HG02678 (cell line): ENCODE measurements around the gene IFIT1.

Source experiments
- ATAC-seq: cut with Tn5 transposase; IDR thresholded peaks from one replicate; pipeline ENCODE4 v1.9.1; 2021; ENCODE audit warnings: mild to moderate bottlenecking, moderate library complexity; ENCODE audit not compliant: unreplicated experiment

Gene IFIT1, protein sequence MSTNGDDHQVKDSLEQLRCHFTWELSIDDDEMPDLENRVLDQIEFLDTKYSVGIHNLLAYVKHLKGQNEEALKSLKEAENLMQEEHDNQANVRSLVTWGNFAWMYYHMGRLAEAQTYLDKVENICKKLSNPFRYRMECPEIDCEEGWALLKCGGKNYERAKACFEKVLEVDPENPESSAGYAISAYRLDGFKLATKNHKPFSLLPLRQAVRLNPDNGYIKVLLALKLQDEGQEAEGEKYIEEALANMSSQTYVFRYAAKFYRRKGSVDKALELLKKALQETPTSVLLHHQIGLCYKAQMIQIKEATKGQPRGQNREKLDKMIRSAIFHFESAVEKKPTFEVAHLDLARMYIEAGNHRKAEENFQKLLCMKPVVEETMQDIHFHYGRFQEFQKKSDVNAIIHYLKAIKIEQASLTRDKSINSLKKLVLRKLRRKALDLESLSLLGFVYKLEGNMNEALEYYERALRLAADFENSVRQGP

DNA sequence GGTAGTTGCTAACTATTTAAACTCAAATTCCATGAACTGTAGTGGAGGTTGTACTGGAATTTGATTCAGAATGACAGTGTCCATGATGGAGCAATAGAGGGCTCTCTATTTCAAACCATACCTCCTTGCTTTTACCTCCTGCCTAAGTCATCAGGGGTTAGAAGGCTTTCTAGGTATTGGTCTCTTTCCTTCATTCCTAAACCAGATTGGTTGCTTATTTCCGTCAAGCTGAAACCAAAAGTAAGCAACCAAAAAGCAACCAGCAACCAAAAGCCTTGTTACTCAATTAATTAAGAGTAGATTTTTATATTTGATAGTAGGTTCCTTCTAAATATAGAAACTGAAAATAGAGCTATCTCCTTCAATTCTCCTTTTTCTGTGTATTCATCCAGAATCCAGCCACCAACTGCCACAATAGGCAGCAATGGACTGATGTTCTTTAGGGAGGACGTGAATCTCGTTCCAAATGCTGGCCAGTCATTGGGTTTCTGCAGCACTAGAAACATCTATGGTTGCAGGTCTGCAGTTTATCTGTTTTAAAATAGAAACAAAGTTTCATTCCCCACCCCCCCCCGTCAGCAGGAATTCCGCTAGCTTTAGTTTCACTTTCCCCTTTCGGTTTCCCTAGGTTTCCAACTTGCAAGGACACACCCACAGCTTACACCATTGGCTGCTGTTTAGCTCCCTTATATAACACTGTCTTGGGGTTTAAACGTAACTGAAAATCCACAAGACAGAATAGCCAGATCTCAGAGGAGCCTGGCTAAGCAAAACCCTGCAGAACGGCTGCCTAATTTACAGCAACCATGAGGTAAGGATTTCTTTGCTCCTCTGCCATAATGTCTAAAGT lies at the start of gene IFIT1:
TSS of gene IFIT1 (plus strand) at position 717 of the 850 bp plus-strand sequence. CDS start at position 807, 90 bp downstream.
- peak; percentile 90 for ATAC-seq

DNA sequence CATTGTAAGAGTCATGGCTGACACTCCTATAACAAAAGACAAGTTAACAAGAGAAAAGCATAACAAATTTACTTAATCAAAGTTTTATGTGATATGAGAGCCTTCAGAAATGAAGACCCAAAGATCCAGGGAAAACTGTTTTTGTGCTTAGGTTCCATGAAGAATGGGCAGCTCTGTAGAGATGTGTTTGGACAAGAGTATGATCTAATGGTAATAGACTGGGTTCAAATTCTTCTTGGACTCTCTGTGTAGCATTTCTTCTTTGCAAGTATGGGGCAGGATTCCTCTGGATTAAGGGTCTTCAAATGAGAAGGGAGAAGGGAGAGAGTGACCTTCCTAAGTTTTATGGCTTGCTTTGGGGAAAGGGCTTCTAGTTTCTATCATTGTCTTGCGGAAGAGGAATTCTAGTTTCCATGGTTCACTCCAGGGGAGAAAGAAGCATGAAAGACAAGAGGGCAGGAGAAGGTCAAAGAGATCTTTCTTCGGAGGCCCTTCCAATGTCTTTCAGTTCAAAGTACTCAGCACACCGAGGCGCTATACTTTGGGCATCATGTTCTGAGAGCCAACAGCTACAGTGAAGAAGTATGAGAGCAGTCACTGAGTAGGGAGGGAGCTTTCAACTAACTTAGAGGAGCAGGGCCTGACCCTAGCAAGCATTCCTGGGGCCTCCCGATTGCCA lies 49.2 kb upstream of the IFIT1 start:
- ATAC-seq = no peak

DNA sequence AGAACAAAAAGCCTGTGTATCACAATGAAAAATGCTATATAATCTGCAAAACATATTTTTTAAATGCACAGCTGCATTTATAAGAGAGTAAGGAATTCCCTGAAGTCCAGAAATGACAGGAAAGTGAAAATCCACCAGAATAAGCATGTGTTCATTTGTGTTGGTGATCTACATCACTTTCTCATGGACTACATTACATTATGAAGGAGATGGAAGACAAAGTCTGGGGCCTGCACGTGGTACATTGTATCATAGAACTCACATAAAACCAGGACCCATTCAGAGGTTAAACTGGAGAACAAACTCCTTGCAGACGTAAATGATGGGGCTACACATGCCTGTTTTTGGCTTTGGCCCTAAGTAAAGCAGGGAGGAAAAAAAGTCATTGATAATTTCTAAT lies 48.3 kb upstream of the IFIT1 start:
- ATAC-seq = no peak

DNA sequence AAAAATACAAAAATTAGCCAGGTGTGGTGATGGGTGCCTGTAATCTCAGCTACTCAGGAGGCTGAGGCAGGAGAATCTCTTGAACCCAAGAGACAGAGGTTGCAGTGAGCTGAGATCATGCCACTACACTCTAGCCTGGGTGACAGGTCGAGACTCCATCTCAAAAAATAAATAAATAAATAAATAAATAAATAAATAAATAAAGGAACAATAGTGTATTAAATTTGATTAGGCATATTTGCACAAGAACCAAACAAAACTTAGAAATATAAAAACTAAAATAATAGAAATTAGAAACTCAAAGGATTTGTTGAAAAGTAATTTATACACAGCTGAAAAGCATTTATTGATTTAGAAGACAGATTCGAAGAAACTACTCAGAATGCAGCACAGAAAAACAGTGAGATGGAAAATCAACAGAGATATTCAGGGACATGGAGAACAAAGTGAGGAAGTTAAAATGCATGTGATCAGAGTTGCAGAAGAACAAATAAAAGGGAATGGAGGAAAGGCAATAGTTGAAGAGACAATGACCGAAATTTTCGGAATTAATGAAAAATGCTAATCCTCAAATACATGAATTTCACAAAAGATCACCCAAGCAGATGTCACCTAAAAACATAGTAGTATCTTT lies 46.9 kb upstream of the IFIT1 start:
- ATAC-seq = no peak

DNA sequence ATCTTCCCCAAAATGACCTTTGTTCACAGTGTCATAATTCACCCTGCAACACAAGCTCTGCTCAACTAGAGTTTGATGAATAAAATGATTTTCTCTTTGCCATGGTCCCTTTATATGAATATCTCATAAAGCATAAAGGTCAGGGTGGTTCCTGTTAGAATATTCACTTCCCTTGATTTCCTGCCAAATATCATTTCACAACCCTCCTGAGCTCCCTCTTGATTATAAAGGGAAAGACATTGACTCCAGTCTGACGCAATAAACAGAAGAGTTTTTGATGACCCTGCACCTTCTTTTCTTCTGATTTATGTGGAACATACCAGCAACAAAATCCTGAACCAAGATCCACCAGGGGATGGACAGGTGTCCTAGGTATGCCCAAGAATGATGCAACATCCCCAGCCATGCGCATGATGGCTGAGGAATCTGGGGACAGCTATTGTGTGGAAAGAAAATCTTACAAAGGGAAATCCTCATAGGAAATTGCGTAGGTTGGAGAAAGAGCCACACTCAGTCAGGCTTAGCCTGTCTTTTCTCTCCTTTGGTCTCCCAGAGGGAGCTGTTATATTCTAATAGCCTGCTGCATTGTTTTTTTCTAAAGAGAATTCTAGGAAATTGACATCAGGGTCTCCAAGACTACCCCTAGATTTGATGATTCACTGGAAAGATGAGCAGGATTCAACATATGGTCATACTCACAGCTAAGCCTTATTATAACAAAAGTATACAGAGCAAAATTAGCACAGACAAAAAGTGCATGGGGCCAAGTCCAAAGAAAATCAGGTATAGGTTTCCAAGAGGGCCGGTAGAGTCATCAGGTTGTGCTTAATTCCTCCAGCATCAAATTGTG lies 45.8 kb upstream of the IFIT1 start:
- no peak for ATAC-seq

DNA sequence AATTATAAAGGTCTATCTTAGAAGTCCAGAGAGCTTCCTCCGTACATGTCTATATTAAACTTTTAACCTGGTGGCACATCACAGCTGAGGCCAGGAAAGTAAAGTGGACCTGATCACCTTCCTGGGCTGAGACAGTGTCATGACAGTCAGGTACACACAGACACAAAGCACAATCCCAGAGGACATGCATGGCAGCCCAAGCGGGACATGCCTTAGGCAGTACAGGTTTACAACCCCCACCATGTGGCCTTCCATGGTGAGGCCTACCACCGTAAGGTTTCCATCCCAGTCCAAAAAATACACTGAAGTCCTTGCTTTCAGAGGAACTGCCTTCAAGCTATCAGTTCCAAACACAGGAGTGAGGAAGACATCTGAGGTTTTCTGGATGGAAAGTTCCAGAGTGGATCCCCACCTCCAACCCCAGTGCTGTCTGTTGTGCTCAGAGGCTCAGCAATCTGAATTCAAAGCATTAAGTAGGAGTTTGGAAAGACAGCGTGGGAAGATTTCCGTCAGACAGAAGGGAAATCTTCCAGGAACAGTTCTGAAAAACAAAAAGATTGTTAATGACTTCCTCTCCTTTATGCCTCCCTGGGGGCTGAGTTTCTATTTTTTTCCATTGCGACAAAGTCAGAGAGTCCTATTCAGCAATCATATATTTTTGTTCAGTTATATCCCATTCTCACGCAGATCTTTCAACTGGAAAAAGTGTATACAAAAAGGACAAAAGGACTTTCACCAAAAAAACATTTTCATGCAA lies 44.5 kb upstream of the IFIT1 start:
- no peak for ATAC-seq

DNA sequence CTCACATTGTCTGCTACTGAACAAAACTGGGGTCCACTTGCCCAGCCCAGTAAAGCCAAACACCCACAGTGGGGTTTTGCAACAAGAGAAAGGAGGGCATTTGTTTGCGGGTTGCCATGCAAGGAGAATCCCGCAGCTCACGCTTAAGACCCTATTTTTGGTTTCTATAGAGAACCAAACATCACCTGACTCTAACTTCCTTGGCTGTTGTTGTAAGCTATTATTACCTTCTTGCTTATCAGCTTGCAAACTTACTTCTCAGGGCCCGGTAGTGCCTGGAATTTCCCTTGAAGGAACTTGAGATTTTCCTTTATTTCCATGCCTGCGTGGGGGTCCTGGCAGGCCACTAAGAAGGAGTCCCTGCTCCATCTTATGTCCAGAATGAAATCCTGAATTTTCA lies 43.9 kb upstream of the IFIT1 start:
- no peak for ATAC-seq

DNA sequence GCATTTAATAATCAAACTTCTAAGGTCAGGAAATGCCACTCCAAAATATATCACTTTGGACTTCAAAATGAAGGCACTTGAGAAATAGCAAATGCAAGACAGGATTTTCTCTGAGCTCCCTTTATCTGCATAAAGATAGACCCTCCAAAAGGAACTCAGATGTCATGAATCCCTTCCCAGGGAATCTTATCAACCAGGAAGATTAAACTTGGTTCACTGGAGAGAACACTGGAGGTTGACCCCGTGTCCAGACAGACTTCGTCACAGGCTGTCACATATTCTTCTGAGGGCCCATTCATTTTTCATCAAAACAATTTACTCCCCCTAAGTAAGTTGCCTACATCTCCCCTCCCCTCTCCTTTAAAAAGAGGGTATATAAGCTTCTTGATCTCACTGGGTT lies 43.4 kb upstream of the IFIT1 start:
- no peak for ATAC-seq

DNA sequence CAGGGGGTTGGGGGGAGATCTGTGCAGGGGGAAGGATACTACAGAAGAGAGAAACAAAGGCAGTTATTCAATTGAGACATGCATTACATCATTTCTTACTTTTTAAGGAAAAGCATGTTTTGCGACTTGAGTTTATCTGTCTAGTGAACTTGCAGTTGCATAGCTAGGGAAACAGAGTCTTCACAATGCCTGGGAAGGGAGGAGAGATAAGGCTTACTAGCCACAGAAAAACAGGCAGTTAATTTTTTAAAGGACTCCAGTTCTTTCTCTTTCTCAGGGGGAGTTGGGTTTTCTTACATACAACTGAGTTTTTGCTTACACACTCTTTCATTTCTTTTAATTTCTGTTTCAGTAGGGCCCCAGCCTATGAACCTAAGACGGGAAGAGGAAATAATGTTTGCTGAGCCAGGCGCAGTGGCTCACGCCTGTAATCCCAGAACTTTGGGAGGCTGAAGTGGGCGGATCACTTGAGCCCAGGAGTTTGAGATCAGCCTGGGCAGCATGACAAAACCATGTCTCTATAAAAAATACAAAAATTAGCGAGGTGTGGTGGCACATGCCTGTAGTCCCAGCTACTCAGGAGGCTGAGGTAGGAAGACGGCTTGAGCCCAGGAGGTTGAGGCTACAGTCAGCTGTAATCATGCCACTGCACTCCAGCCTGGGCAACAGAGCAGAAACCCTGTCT lies 41.6 kb upstream of the IFIT1 start:
- ATAC-seq = peak; percentile 37

DNA sequence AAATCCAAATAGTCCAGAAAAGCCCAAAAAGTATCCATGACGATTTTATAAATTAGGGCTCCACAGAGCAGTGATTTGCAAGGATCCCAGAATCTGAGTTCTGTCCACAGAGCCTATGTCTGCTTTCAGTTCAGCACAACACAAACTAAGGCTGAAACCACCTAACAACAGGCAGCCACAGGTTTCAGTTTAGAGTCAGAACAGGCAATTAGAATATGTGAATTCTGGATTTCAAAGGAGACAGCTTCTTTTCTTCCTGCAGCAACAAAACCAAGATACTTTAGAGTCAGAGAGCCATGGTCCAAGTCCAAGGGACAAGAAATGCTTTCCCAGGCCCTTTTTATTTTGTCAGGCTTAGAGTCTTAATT lies 41.0 kb upstream of the IFIT1 start:
- ATAC-seq = peak; percentile 85

DNA sequence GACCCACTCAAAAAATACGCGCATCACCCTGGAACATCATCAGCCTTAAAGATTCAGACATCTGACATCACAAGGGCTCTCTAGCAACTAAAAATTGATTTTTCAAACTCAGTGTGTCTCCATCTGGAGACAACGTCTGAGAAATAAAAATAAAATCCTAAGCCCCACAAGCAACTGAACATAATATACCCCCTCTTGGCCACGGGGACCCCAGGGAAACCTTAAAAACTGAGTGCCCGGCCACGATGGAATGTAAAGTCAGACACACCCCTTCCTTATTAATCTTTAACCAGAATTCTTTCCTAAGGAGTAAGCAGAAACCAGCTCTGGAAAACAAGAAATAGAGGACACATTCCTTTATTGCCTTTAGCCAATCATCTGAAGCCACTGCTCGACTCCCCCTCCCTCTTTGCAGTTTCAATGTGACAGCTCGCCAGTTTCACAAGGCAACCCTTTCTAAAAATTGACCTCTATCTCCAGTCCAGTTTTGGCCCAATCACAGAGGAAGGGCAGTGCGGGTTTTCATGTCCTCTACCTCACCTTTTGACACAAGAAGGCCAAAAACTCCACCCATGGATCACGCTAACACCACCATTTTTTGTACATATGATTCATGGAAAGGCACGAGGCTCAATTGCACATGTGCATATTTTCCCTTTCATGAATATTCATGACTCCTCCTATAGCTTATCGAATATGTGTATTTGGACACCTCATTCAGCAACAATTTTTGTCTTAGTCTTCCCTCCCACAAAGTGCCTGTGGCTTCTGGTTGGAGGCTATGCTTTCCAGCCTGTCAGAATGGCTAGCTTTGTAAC lies 40.4 kb upstream of the IFIT1 start:
- ATAC-seq = peak; percentile 39

DNA sequence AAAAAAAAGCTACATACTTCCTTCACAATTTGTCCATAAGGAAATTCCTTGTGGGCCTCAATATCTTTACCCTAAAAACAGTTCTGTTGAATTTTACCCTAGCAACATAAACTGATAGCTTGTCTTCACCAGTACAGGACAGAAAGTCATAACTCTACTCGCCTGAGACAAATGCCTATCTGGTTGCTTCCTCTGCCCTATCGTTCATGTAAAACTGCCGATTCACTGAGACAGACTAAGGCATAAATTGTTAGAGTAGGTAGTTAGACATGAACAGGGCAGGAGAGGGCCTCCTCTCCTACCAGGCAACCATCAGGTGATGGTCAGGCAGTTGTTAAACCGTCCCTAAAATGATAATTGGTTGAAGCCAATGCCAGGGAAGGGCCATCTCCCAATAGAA lies 39.6 kb upstream of the IFIT1 start:
- ATAC-seq = no peak

DNA sequence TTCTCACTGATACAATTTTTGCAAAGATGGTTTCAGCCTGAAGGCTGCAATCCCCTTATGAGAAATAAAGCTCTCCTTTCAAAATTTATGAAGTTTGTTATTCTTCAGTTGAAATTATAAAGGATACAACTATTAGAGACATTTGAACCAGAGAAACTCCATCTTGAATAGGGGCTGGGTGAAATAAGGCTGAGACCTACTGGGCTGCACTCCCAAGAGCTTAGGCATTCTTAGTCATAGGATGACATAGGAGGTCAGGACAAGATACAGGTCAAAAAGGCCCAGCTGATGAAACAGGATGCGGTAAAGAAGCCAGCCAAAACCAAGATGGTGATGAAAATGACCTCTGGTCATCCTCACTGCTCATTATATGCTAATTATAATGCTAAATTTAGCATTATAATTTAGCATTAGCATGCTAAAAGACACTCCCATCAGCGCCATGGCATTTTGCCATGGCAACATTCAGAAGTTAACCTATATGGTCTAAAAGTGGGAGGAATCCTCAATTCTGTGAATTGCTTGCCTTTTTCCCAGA lies 37.0 kb upstream of the IFIT1 start:
- ATAC-seq = no peak

DNA sequence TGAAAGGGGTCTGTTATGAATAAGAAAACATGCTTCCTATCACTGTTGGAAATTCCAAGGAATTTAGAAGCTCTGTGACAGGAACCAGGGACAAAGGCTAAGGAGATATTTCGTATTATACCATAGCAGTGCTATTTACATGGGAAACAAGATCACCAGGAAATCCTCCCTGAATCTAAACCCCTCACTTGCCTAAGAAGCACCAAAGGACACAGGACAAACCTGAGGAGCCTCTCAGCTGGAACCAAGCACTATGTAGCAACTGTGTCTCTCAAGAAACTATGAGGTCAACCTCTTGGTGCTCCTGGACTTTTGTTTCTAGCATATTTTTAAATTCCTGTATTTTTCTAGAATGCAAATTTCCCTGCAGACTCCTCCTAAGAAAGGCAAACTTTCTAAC lies 35.3 kb upstream of the IFIT1 start:
- ATAC-seq = no peak

DNA sequence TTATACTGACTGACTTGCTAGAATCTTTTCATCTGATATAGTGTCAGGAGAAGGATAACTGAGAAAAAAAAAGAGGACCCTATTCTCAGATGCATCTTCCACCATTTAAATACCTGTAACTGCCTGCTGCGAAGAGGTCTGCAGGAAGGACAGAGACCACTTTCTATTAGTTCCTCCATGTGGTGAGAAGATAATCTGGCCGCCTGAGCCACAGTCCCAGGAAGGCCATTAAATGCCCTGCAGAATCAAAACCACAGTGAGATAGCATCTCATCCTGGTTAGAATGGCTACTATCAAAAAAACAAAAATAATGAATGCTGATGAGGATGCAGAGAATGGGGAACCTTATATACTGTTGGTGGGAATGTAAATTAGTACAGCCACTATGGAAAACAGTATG lies 34.4 kb upstream of the IFIT1 start:
- no peak for ATAC-seq

DNA sequence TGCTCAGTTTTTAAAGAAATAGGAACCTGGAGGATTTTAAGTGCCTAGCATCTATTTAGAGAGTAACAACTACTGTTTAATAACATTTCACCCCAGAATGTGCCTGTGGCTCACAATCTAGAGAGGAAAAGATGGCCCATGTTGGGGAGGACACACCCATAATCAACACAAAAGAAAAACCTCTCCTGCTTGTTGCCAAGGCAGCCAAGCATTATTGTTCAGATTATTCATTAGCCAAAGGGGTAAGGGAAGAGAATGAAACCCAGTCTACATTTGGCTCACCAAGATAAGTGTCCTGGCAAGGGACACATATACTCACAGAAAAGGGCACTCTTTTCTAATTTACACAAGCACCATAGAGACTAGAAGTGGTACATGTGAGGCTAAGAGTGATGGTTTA lies 32.3 kb upstream of the IFIT1 start:
- ATAC-seq = no peak

DNA sequence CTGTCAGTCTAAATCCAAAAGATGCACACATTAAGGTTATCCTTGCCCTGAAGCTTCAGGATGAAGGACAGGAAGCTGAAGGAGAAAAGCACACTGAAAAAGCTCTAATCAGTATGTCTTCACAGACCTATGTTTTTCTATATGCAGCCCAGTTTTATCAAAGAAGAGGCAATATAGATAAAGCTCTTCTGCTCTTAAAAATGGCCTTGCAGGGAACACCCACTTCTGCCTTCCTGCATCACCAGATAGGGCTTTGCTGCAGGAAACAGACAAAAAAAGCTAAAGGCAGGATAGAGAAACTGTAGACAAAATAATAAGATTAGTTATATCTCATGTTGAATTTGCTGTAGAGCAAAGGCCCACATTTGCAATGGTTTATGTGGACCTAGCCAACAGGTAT lies 29.5 kb upstream of the IFIT1 start:
- no peak for ATAC-seq
